ENCODE data around the gene PLA2G10.
"Not testable (repeated sequence)": the region's sequence is repeated elsewhere in the genome, so short reads cannot be mapped to it uniquely, and the experiment has no call there.

The PLA2G10 gene

GRCh38 chr16:14667347-14668266, 26.5 kb downstream of the PLA2G10 start:
- in situ Hi-C loops (cut with HindIII; ENCODE audit: low sequenced_read_pairs) = no loop called here

DNA sequence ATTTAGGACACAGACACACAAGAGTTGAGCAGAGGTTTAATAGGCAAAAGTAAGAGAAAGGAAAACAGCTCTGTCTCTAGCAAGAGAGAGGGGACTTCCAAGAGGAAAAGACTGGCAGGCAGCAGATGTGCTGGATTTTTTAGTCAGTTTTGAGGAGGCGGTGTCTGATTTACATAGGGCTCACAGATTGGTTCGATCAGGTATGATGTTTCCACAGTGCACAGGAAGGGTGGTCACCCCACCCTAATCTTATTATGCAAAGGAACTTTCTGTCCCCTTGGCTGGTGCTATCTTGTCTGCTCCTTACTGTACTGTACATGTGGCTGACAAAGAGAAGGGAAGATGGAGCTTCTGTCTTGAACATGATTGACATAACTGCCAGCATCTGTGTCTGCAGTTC, 36.0 kb downstream of the PLA2G10 start:
- in situ Hi-C loops (cut with HindIII; ENCODE audit: low sequenced_read_pairs) = no loop called here

GRCh38 chr16:14652726-14653125, 41.4 kb downstream of the PLA2G10 start:
- in situ Hi-C loops (cut with HindIII; ENCODE audit: low sequenced_read_pairs) = no loop called here

DNA sequence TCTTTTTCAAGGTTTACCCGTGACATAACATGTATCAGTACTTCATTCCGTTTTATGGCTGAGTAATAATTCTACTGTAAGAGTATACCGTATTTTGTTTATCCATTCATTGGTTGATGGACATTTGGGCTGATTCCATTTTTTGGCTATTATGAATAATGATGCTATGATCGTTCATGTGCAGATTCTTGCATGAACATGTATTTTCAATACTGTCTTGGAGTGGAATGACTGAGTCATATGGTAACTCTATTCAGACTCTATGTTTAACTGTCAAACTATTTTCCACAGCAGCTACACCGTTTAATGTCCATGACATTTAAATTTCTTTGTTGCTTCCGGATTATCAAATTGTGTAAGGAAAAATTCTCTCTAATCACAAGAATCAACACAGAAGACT, 43.5 kb downstream of the PLA2G10 start:
- in situ Hi-C loops (cut with HindIII; ENCODE audit: low sequenced_read_pairs) = no loop called here

DNA sequence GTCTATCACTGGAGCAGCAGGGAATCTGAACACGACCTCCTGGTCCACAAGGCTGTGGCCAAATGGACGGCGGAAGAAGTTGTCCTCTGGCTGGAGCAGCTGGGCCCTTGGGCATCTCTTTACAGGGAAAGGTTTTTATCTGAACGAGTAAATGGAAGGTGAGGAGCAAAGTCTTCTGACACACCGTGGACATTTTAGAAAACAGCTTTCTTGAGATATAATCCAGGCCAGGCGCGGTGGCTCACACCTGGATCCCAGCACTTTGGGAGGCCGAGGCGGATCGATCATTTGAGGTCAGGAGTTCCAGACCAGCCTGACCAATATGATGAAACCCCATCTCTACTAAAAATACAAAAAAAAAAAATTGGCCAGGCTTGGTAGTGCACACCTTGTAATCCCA, 44.3 kb downstream of the PLA2G10 start:
- in situ Hi-C loops (cut with HindIII; ENCODE audit: low sequenced_read_pairs) = no loop called here

DNA sequence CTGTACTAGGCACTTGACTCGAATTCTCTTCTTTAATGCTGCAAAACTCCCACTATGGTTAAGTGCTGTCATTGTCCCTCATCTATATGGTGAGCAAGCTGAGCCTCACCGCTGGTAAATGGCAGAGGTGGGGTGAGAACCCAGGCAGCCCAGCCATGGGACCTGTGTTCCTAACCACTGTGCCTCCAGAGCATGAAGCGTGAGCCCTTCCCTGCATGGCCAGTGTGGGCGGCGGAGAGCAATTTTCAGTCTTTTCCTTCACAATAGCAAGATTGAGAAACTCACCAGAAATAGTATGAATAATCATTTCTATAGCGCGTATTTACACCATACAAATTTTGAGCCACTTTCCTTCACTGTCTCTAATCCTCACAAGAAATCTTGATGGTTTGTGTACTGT, 52.2 kb downstream of the PLA2G10 start:
- in situ Hi-C loops (cut with HindIII; ENCODE audit: low sequenced_read_pairs) = no loop called here

DNA sequence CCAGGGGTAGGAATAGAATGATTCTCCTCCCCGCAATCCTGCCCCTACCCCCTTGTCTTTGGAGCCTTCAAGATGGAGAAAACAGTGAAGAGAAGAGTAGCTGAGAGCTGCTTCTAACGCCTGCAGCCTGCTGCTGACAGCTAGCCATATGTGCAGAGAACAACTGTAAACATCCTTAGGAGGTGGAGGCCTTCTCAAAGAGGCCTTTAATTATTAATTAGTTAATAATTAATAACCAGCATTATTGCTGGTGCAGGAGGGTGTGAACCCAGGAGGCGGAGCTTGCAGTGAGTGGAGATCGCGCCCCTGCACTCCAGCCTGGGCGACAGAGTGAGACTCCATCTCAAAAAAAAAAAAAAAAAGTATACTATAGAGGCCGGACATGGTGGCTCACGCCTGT, 52.9 kb downstream of the PLA2G10 start:
- in situ Hi-C loops (cut with HindIII; ENCODE audit: low sequenced_read_pairs) = no loop called here

GRCh38 chr16:14640538-14640937, 53.6 kb downstream of the PLA2G10 start:
- in situ Hi-C loops (cut with HindIII; ENCODE audit: low sequenced_read_pairs) = no loop called here

GRCh38 chr16:14636951-14637240, 57.2 kb downstream of the PLA2G10 start:
- in situ Hi-C loops (cut with HindIII; ENCODE audit: low sequenced_read_pairs) = not testable (repeated sequence)

- in situ Hi-C loops (cut with HindIII; ENCODE audit: low sequenced_read_pairs) = not testable (repeated sequence)
These were observed 57.7 kb downstream of the PLA2G10 start for GRCh38 chr16:14636179-14636950.

GRCh38 chr16:14635395-14636165, 58.5 kb downstream of the PLA2G10 start:
- in situ Hi-C loops (cut with HindIII; ENCODE audit: low sequenced_read_pairs) = no loop called here

DNA sequence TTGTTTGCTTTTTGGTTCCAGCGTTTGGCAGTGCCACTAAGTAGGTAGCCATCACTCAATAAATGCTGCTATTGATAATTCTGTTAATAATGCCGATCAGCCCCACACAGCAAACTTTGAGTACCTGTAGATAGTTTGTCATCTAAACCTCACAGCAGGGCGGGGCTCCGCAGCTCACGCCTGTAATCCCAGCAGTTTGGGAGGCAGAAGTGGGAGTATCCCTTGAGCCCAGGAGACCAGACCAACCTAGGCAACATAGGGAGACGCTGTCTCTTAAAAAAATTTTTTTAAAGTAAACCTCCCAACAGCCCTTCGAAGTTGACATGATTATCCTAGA, 59.8 kb downstream of the PLA2G10 start:
- in situ Hi-C loops (cut with HindIII; ENCODE audit: low sequenced_read_pairs) = no loop called here

DNA sequence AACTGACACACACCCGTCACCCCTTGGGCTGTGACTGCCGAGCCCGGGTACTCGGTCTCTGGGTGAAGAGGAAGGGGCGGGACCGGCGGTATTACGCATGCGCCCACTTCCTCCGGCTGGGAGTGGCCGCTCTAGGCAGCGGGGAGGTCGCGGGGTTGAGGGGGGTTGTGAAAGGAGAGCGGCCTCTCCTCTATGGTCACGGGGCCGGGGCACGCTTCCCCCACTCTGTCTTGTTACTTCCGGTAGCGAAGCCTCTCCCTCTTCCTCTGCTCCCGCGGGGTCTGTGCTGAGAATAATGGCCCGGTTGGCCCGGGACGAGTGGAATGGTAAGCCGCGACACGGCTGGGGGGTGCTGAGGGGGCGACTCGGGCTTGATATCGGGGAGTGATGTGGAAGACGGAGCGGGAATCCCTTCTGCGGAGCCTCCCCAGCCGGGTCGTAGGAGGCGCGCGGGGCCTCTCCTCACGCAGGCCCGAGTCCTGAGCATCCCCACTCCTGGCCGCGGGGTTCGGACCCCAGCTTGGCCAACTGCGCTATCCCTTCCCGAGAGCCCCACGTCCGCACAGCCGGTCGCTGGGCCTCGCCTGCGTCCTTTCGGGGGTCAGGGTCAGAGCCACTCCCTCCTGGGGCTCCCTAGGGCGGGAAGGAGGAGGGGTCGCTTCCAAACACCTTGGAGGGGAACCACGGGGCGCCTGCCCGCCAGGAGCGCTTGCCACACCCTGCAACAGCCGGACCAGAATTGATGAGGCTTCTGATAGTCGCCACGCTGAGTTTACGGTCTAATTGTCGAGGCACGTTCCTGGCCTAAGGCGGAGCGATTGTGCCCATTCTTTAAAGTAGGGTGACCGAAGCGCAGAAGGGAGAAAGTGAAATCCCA, 61.2 kb downstream of the PLA2G10 start, which contains the start of gene BFAR:
BFAR (plus strand) TSS at position 259 of the 877 bp plus-strand sequence. CDS start 11,396 bp downstream, outside the sequence.
- in situ Hi-C loops (cut with HindIII; ENCODE audit: low sequenced_read_pairs) = no loop called here

- in situ Hi-C loops (cut with HindIII; ENCODE audit: low sequenced_read_pairs) = not testable (repeated sequence)
These were observed 63.3 kb downstream of the PLA2G10 start for GRCh38 chr16:14630620-14631330.

DNA sequence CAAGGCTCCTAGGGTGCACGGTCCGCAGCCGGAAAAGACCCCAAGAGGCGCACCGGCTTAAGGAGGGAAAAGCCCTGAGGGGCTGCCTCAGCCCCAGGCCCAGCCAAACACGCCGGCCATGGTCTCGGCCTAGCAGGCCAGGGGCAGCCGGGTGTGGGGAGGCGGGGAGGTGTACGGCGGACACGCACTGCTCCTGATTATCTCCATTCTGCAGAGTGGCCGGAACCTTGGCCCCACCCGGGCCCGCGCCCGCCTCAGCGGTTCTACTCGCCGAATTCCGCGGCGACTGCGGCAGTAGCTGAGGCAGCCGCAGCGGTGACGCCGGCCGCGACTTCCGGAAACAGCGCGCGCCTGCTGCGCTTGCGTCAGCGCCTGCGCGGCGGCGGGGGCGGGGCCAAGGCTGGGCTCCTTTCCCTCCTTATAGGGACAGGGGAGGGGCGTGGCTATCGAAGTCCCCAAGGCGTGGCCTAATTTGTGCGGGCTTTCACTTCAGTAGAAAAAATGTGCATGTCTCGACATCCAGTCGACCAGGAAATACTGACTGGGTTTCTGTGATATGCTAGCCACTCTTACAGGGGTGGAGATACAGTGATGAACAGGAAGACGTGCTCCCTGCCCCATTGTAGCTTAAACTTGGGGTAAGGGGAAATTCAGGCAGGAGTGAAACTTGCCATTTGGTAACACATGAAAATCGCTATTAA, 64.0 kb downstream of the PLA2G10 start, which contains the start of gene PARN:
PARN (minus strand) TSS at position 342 of the 701 bp plus-strand sequence; CDS start at position 207, 135 bp downstream.
- in situ Hi-C loops (cut with HindIII; ENCODE audit: low sequenced_read_pairs) = no loop called here

- in situ Hi-C loops (cut with HindIII; ENCODE audit: low sequenced_read_pairs) = no loop called here
These were observed 64.5 kb downstream of the PLA2G10 start for GRCh38 chr16:14629612-14629918.

GRCh38 chr16:14628806-14629611, 65.1 kb downstream of the PLA2G10 start:
- in situ Hi-C loops (cut with HindIII; ENCODE audit: low sequenced_read_pairs) = no loop called here

- in situ Hi-C loops (cut with HindIII; ENCODE audit: low sequenced_read_pairs) = no loop called here
These were observed 67.0 kb downstream of the PLA2G10 start for GRCh38 chr16:14627078-14627477.

Data from DLD1 (cell line).